Memory B cell (primary cell): ENCODE results near the gene SLC26A3.
A peak's percentile ranks its signal among the peaks of the same experiment; 100 is the strongest.

Source experiments
- ATAC-seq: fragments of 150-1000 bp; cut with Tn5 transposase; 2 replicates; pipeline ENCODE4 v1.10.0; 2021; ENCODE audit warnings: low read depth, mild to moderate bottlenecking, moderate library complexity
- DNase-seq, 2 donors: peaks; one replicate each; pipeline ENCODE4 v3.0.0; 2022; ENCODE audit warnings: low spot score in 2 of 2
- H3K27ac Mint-ChIP-seq: one replicate; pipeline ENCODE4 v1.8.0; 2022; ENCODE audit warnings: mild to moderate bottlenecking, moderate library complexity, mixed read lengths
- H3K27me3 Mint-ChIP-seq: one replicate; pipeline ENCODE4 v1.8.0; 2022; ENCODE audit warnings: mixed read lengths
- H3K36me3 Mint-ChIP-seq: one replicate; pipeline ENCODE4 v1.8.0; 2022; ENCODE audit warnings: mild to moderate bottlenecking, mixed read lengths
- H3K4me1 Mint-ChIP-seq: one replicate; pipeline ENCODE4 v1.8.0; 2022; ENCODE audit warnings: mixed read lengths
- H3K4me3 Mint-ChIP-seq: one replicate; pipeline ENCODE4 v1.8.0; 2022; ENCODE audit warnings: mild to moderate bottlenecking, moderate library complexity, mixed read lengths
- H3K9me3 Mint-ChIP-seq: one replicate; pipeline ENCODE4 v1.8.0; 2022; ENCODE audit warnings: mixed read lengths

The SLC26A3 gene

GRCh38 chr7:107751113-107751512 is 51.9 kb downstream of the SLC26A3 start:
- no peak overlapping the region for H3K4me3 Mint-ChIP-seq
- no peak for DNase-seq
- no peak for ATAC-seq
- no peaks in the 10 kb centered on the region for H3K9me3 Mint-ChIP-seq
- no peaks in the 10 kb centered on the region for H3K27me3 Mint-ChIP-seq
- peaks cover 6% of the 10 kb centered on the region for H3K4me1 Mint-ChIP-seq
- no peak overlapping the region for H3K27ac Mint-ChIP-seq
- peaks cover 22% of the 10 kb centered on the region for H3K36me3 Mint-ChIP-seq

GRCh38 chr7:107746006-107746405 is 57.0 kb downstream of the SLC26A3 start:
- peaks cover 13% of the 10 kb centered on the region for H3K36me3 Mint-ChIP-seq
- H3K27ac Mint-ChIP-seq = peak overlapping the region; percentile 97
- ATAC-seq (no peak), DNase-seq (no peak)
- H3K27me3 Mint-ChIP-seq = no peaks in the 10 kb centered on the region
- peaks cover 20% of the 10 kb centered on the region for H3K4me1 Mint-ChIP-seq
- H3K4me3 Mint-ChIP-seq = peak overlapping the region; percentile 53
- no peaks in the 10 kb centered on the region for H3K9me3 Mint-ChIP-seq

- ATAC-seq = peak; percentile 43
- Mint-ChIP-seq H3K36me3 (peaks cover 3% of the 10 kb centered on the region), H3K27ac (peak overlapping the region; percentile 97), H3K9me3 (no peaks in the 10 kb centered on the region), H3K4me1 (peaks cover 20% of the 10 kb centered on the region), H3K4me3 (peak overlapping the region; percentile 98), H3K27me3 (no peaks in the 10 kb centered on the region)
- no peak for DNase-seq
Measured at GRCh38 chr7:107744345-107744750, 58.7 kb downstream of the SLC26A3 start.

- ATAC-seq (peak; percentile 84), DNase-seq (peak; percentile 96 to 97)
- peak within 1 kb of the TSS; percentile 97 for H3K27ac Mint-ChIP-seq
- H3K36me3 Mint-ChIP-seq = peaks cover 3% of the 10 kb centered on the region
- H3K27me3 Mint-ChIP-seq = no peaks in the 10 kb centered on the region
- peak within 1 kb of the TSS; percentile 98 for H3K4me3 Mint-ChIP-seq
- H3K9me3 Mint-ChIP-seq = no peaks in the 10 kb centered on the region
- peaks cover 20% of the 10 kb centered on the region for H3K4me1 Mint-ChIP-seq
Measured at GRCh38 chr7:107743567-107744344, 59.3 kb downstream of the SLC26A3 start, which contains the start of gene CBLL1. Gene CBLL1 (plus strand): TSS chr7:107744142. CDS start chr7:107744164, 22 bp downstream.

GRCh38 chr7:107742678-107743566 is 60.1 kb downstream of the SLC26A3 start:
- DNase-seq = no peak
- H3K4me3 Mint-ChIP-seq = peak overlapping the region; percentile 98
- peak overlapping the region; percentile 97 for H3K27ac Mint-ChIP-seq

DNA sequence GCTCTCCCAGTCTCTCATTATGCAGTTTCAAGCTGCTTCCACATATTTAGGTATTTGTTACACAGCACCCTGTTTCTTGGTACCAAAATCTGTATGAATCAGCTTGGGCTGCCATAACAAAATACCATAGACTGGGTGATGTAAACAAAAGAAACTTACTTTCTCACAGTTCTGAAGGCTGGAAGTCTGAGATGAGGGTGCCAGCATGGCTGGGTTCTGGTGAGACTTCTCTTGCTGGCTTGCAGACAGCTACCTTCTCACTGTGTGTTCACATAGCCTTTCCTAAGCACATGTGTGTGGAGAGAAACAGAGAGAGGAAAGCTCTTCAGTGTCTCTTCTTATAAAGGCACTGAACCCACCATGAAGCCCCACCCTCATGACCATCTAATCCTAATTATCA is 74.7 kb downstream of the SLC26A3 start:
- no peaks in the 10 kb centered on the region for H3K9me3 Mint-ChIP-seq
- H3K4me3 Mint-ChIP-seq = no peak overlapping the region
- no peak overlapping the region for H3K27ac Mint-ChIP-seq
- no peaks in the 10 kb centered on the region for H3K4me1 Mint-ChIP-seq
- H3K36me3 Mint-ChIP-seq = no peaks in the 10 kb centered on the region
- peaks cover 6% of the 10 kb centered on the region for H3K27me3 Mint-ChIP-seq
- DNase-seq (no peak), ATAC-seq (no peak)

More at GRCh38 chr7:107742678-107743566, 60.1 kb downstream of the SLC26A3 start:
- H3K9me3 Mint-ChIP-seq = no peaks in the 10 kb centered on the region
- H3K27me3 Mint-ChIP-seq = no peaks in the 10 kb centered on the region
- H3K4me1 Mint-ChIP-seq = peaks cover 20% of the 10 kb centered on the region
- ATAC-seq = peak; percentile 31
- H3K36me3 Mint-ChIP-seq = peaks cover 3% of the 10 kb centered on the region

GRCh38 chr7:107726356-107727130 is 76.5 kb downstream of the SLC26A3 start:
- Mint-ChIP-seq H3K36me3 (no peaks in the 10 kb centered on the region), H3K27ac (no peak overlapping the region), H3K9me3 (no peaks in the 10 kb centered on the region), H3K4me1 (no peaks in the 10 kb centered on the region), H3K4me3 (no peak overlapping the region), H3K27me3 (peaks cover 6% of the 10 kb centered on the region)
- ATAC-seq = no peak
- DNase-seq = no peak

GRCh38 chr7:107725138-107725740 is 77.8 kb downstream of the SLC26A3 start:
- Mint-ChIP-seq H3K9me3 (no peaks in the 10 kb centered on the region), H3K27ac (no peak overlapping the region), H3K36me3 (no peaks in the 10 kb centered on the region), H3K4me1 (no peaks in the 10 kb centered on the region), H3K27me3 (peaks cover 6% of the 10 kb centered on the region), H3K4me3 (no peak overlapping the region)
- peak; percentile 34 to 53 for DNase-seq
- ATAC-seq = peak; percentile 64

DNA sequence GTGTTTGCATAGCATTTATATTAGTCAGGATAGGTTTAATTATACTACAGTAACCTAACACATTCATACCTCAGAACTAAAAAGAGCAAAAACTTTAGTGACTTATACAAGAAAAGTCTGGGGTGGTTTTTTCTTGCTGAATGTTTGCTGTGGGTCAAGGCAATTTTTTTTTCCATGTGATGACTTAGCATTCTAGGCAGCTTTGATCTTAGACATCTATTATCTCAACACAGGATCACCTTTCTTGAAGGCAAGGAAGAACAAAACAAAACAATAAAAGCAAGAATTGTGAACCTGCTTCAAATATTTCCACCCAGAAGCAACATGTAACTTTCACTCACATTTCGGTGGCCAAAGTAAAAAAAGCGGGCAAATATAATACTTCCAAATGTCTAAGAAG is 79.8 kb downstream of the SLC26A3 start:
- H3K27ac Mint-ChIP-seq = no peak overlapping the region
- H3K9me3 Mint-ChIP-seq = no peaks in the 10 kb centered on the region
- no peak overlapping the region for H3K4me3 Mint-ChIP-seq

DNA sequence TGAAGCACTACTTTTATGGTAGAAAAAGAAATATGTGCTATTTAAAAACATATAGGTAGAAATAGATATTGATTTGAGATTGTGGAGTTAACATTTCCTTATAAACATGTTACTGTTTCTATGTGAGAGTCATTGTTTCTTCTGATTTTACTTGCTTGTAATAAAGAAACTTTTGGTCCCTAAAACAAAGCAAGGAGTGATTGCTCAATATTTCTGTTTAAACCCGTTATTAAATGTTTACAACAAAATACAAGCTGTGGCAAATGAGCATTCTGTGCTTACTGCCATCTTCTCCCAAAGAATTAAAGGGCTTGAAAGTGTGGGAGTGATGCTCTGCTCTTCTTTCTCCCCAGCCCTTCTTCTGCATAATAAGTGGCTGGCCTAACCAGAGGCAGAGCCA is 81.7 kb downstream of the SLC26A3 start:
- no peak overlapping the region for H3K4me3 Mint-ChIP-seq
- H3K27ac Mint-ChIP-seq = no peak overlapping the region
- H3K36me3 Mint-ChIP-seq = no peaks in the 10 kb centered on the region
- ATAC-seq (no peak), DNase-seq (no peak)
- no peaks in the 10 kb centered on the region for H3K9me3 Mint-ChIP-seq
- no peaks in the 10 kb centered on the region for H3K4me1 Mint-ChIP-seq
- no peaks in the 10 kb centered on the region for H3K27me3 Mint-ChIP-seq

More for the DNA sequence above, 79.8 kb downstream of the SLC26A3 start:
- no peak for DNase-seq
- Mint-ChIP-seq H3K4me1 (no peaks in the 10 kb centered on the region), H3K36me3 (no peaks in the 10 kb centered on the region), H3K27me3 (peaks cover 6% of the 10 kb centered on the region)
- no peak for ATAC-seq

- ATAC-seq = no peak
Measured at GRCh38 chr7:107718456-107719193, 84.4 kb downstream of the SLC26A3 start.

DNA sequence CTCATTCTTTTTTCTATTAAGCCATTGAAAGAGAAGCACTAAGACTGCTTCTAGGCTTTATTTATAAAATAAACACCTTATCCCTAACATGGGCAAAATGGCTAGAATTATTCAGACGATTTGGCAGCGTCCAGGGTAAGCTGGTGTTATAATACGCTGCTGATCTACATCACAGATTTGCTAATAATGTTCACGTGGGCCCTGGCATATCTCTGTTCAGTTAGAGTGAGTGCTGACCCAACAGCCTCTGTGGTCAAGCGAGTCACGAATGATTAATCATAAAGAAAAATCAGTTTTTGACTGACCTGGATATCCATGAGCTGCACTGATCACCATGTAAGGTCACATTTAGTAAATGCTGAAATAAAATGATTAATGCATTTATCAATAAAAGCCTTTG is 87.5 kb downstream of the SLC26A3 start:
- no peaks in the 10 kb centered on the region for H3K9me3 Mint-ChIP-seq
- H3K4me3 Mint-ChIP-seq = no peak overlapping the region
- DNase-seq (no peak), ATAC-seq (no peak)
- H3K27ac Mint-ChIP-seq = no peak overlapping the region
- H3K4me1 Mint-ChIP-seq = no peaks in the 10 kb centered on the region
- H3K36me3 Mint-ChIP-seq = no peaks in the 10 kb centered on the region
- H3K27me3 Mint-ChIP-seq = no peaks in the 10 kb centered on the region

More at GRCh38 chr7:107718456-107719193, 84.4 kb downstream of the SLC26A3 start:
- H3K27ac Mint-ChIP-seq = no peak overlapping the region
- DNase-seq = no peak
- H3K9me3 Mint-ChIP-seq = no peaks in the 10 kb centered on the region
- H3K4me1 Mint-ChIP-seq = no peaks in the 10 kb centered on the region
- no peak overlapping the region for H3K4me3 Mint-ChIP-seq
- H3K36me3 Mint-ChIP-seq = no peaks in the 10 kb centered on the region
- H3K27me3 Mint-ChIP-seq = no peaks in the 10 kb centered on the region
